GM18873 (cell line): ENCODE measurements around the gene DAZL.

Source experiments
- ATAC-seq: cut with Tn5 transposase; IDR thresholded peaks from one replicate; pipeline ENCODE4 v1.9.1; 2021; ENCODE audit warnings: mild to moderate bottlenecking, moderate library complexity, moderate number of reproducible peaks; ENCODE audit not compliant: unreplicated experiment, low FRiP score

Gene DAZL

GRCh38 chr3:16546186-16547010 is 58.8 kb downstream of the DAZL start:
- ATAC-seq, result no peak

GRCh38 chr3:16545413-16546185 is 59.6 kb downstream of the DAZL start:
- ATAC-seq, result no peak

GRCh38 chr3:16543242-16543864 is 61.9 kb downstream of the DAZL start:
- ATAC-seq, result no peak

GRCh38 chr3:16538507-16538906 is 66.7 kb downstream of the DAZL start:
- no peak for ATAC-seq

GRCh38 chr3:16536996-16537395 is 68.2 kb downstream of the DAZL start:
- no peak for ATAC-seq
